ENCODE data around the gene NCMAP. TPM values are rescaled to one million over a fixed set of nuclear protein-coding genes. Genes with fewer than 3 reads are reported as not detected.

The NCMAP gene
- total RNA-seq, 1 donor from 2014 or later, result not detected

- Mint-ChIP-seq H3K27ac (ENCODE audit: unreplicated experiment) (no peak overlapping the region), H3K27me3 (ENCODE audit: unreplicated experiment) (peaks cover 8% of the 10 kb centered on the region), H3K36me3 (ENCODE audit: unreplicated experiment) (no peaks in the 10 kb centered on the region), H3K9me3 (ENCODE audit: unreplicated experiment) (no peaks in the 10 kb centered on the region), H3K4me1 (ENCODE audit: low read depth, unreplicated experiment) (peaks cover 5% of the 10 kb centered on the region), H3K4me3 (ENCODE audit: unreplicated experiment) (no peak overlapping the region)
- DNase-seq, result no peak
- no peak for TF ChIP-seq CTCF (IDR thresholded peaks at IDR 0.05; ENCODE audit: partially characterized antibody, unreplicated experiment)
These were observed 4.5 kb upstream of the NCMAP start for GRCh38 chr1:24551290-24551959.

GRCh38 chr1:24551960-24552571 is 3.8 kb upstream of the NCMAP start:
- Mint-ChIP-seq H3K4me3 (ENCODE audit: unreplicated experiment) (peak overlapping the region; percentile 0), H3K4me1 (ENCODE audit: low read depth, unreplicated experiment) (peaks cover 5% of the 10 kb centered on the region), H3K36me3 (ENCODE audit: unreplicated experiment) (no peaks in the 10 kb centered on the region), H3K27me3 (ENCODE audit: unreplicated experiment) (peaks cover 13% of the 10 kb centered on the region), H3K9me3 (ENCODE audit: unreplicated experiment) (no peaks in the 10 kb centered on the region), H3K27ac (ENCODE audit: unreplicated experiment) (peak overlapping the region; percentile 56)
- no peak for TF ChIP-seq CTCF (IDR thresholded peaks at IDR 0.05; ENCODE audit: partially characterized antibody, unreplicated experiment)
- peak; percentile 26 for DNase-seq

GRCh38 chr1:24553931-24554330 is 2.0 kb upstream of the NCMAP start:
- DNase-seq, result no peak
- Mint-ChIP-seq H3K4me1 (ENCODE audit: low read depth, unreplicated experiment) (peaks cover 5% of the 10 kb centered on the region), H3K36me3 (ENCODE audit: unreplicated experiment) (no peaks in the 10 kb centered on the region), H3K27ac (ENCODE audit: unreplicated experiment) (peak overlapping the region; percentile 28), H3K9me3 (ENCODE audit: unreplicated experiment) (no peaks in the 10 kb centered on the region), H3K27me3 (ENCODE audit: unreplicated experiment) (peaks cover 18% of the 10 kb centered on the region), H3K4me3 (ENCODE audit: unreplicated experiment) (no peak overlapping the region)
- TF ChIP-seq CTCF (IDR thresholded peaks at IDR 0.05; ENCODE audit: partially characterized antibody, unreplicated experiment), result no peak

- Mint-ChIP-seq H3K4me3 (ENCODE audit: unreplicated experiment) (no peak overlapping the region), H3K9me3 (ENCODE audit: unreplicated experiment) (no peaks in the 10 kb centered on the region), H3K36me3 (ENCODE audit: unreplicated experiment) (no peaks in the 10 kb centered on the region), H3K27ac (ENCODE audit: unreplicated experiment) (no peak overlapping the region), H3K27me3 (ENCODE audit: unreplicated experiment) (peaks cover 18% of the 10 kb centered on the region), H3K4me1 (ENCODE audit: low read depth, unreplicated experiment) (peaks cover 5% of the 10 kb centered on the region)
- TF ChIP-seq CTCF (IDR thresholded peaks at IDR 0.05; ENCODE audit: partially characterized antibody, unreplicated experiment), result no peak
- no peak for DNase-seq
These were observed 1.2 kb upstream of the NCMAP start for GRCh38 chr1:24554714-24555113.

GRCh38 chr1:24556414-24556795 is 518 bp downstream of the NCMAP start:
- Mint-ChIP-seq H3K4me1 (ENCODE audit: low read depth, unreplicated experiment) (peaks cover 5% of the 10 kb centered on the region), H3K9me3 (ENCODE audit: unreplicated experiment) (no peaks in the 10 kb centered on the region), H3K27me3 (ENCODE audit: unreplicated experiment) (peaks cover 16% of the 10 kb centered on the region), H3K36me3 (ENCODE audit: unreplicated experiment) (no peaks in the 10 kb centered on the region), H3K27ac (ENCODE audit: unreplicated experiment) (no peak overlapping the region), H3K4me3 (ENCODE audit: unreplicated experiment) (no peak overlapping the region)
- DNase-seq, result no peak
- TF ChIP-seq CTCF (IDR thresholded peaks at IDR 0.05; ENCODE audit: partially characterized antibody, unreplicated experiment), result no peak
